Pancreas (tissue), 10 donors: ENCODE results near the gene PEG3. TPM values are rescaled to one million over a fixed set of nuclear protein-coding genes. Genes with fewer than 3 reads are reported as not detected.
A peak's percentile ranks its signal among the peaks of the same experiment; 100 is the strongest.

Experiments
- ATAC-seq, 4 donors: fragments of 200-7000 bp; cut with Tn5 transposase; one replicate each; pipeline versions ENCODE4 v1.8.0 to v1.9.1; 2020; ENCODE audit warnings: mild to moderate bottlenecking in 4 of 4, moderate library complexity in 4 of 4
- DNase-seq, 6 donors: peaks; one replicate each; pipeline ENCODE4 v3.0.0-alpha.2; 2020
- FAIRE-seq: peaks from 2 replicates; lab custom pipeline; 2012; peaks lifted over from hg19 to GRCh38; lab: Jason Lieb, UNC
- H3K27ac ChIP-seq, 4 donors: fragments of 200-600 bp; sonication (generic); 1 replicate in 3 of 4; 2 replicates in 1 of 4; pipeline versions ENCODE4 v1.5.0 to v1.8.0; 2020
- H3K27me3 ChIP-seq, 4 donors: fragments of 200-600 bp; one replicate each; pipeline ENCODE4 v1.8.0; 2021
- H3K36me3 ChIP-seq, 3 donors: fragments of 200-600 bp; sonication (generic) in 1 of 3; one replicate each; pipeline versions ENCODE4 v1.5.0 to v1.8.0; 2020 to 2021
- H3K4me1 ChIP-seq, 3 donors: fragments of 200-600 bp; one replicate each; pipeline ENCODE4 v1.8.0; 2021
- H3K4me3 ChIP-seq, 4 donors: fragments of 200-600 bp; sonication (generic) in 2 of 4; one replicate each; pipeline versions ENCODE4 v1.5.0 to v1.8.0; 2020 to 2021
- H3K9me3 ChIP-seq, 4 donors: fragments of 200-600 bp; one replicate each; pipeline ENCODE4 v1.8.0; 2021
- WGBS, 2 donors: extraction: QIAGEN DNeasy Blood & Tissue Kit; methylation state at CpG; one replicate each; pipeline ENCODE4 v1.1.7; 2013; 5-methylcytosine and 5-hydroxymethylcytosine counted together
- intact Hi-C, 3 donors: fragments of 100-400 bp; cut with DNase I; formaldehyde crosslinking; loops; one replicate each; pipeline versions ENCODE4 v1.11.1 to v1.14.2; 2022
- polyA plus RNA-seq, 2 donors: library from polyadenylated mRNA; stranded (reverse); fragments of 200-250 nt; gene quantifications; one replicate each; pipeline ENCODE4 v1.2.3, GENCODE V29; 2013
- total RNA-seq, 6 donors: library from RNA; stranded (reverse); fragmentation: NEBNext Ultra II Directional in 4 of 6; extraction: Animal tissue kit (Norgen Biotek cat#: 25700) in 4 of 6; gene quantifications; one replicate each; pipeline versions ENCODE4 v1.2.1 to v1.2.4, GENCODE V29; 2021 to 2023
- TF ChIP-seq, protein P1 (sequence below), 4 donors: fragments of 200-600 bp; sonication (generic) in 3 of 4; IDR thresholded peaks; one replicate each; pipeline versions ENCODE4 v1.5.0 to v1.8.0; 2021; ENCODE audit warnings: antibody characterized with exemption in 4 of 4
- donor health status: healthy with polysubstance abuse.
- donor health status: DM: no; HTN: no; CAD: no; lungs with moderate emphysema.
- donor health status: DM: no; HTN: no; CAD: no.
- donor health status: control.
- donor health status: control.
- donor health status: Bipolar disorder and iron deficiency.
- donor health status: DM: yes; HTN: yes; CAD: no.
- donor health status: DM: no; HTN: no; CAD: no.
- donor health status: DM: no; HTN: no; CAD: no.
- donor health status: DM: yes; HTN: yes; CAD: no.

The PEG3 gene
- total and polyA plus RNA-seq, 8 donors = 1.5 to 4.2 (median 2.8) TPM

DNA sequence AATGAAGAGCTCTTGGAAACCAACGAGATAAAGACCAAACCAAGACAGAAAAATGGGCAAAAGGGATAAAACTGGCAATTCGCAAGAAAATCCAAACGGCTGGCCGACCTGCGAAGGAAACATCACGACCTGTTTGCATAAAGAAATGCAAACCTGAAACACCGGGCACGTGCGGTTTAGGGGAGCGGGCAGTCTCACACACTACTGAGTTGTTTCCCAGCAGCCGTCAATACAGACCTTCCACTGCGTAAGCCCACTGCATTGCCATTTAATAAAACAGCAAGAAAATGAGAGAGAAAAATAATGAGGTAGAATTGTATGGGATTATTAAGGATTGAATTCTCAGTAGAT, 642 bp upstream of the PEG3 start:
- H3K36me3 ChIP-seq = no peaks in the 10 kb centered on the region
- H3K4me1 ChIP-seq = no peaks in the 10 kb centered on the region
- 29 to 35% methylated on average over 12 of the region's 12 CpGs for WGBS, 2 donors
- DNase-seq (no peak), FAIRE-seq (no peak), ATAC-seq (no peak)
- TF ChIP-seq, protein P1, sequence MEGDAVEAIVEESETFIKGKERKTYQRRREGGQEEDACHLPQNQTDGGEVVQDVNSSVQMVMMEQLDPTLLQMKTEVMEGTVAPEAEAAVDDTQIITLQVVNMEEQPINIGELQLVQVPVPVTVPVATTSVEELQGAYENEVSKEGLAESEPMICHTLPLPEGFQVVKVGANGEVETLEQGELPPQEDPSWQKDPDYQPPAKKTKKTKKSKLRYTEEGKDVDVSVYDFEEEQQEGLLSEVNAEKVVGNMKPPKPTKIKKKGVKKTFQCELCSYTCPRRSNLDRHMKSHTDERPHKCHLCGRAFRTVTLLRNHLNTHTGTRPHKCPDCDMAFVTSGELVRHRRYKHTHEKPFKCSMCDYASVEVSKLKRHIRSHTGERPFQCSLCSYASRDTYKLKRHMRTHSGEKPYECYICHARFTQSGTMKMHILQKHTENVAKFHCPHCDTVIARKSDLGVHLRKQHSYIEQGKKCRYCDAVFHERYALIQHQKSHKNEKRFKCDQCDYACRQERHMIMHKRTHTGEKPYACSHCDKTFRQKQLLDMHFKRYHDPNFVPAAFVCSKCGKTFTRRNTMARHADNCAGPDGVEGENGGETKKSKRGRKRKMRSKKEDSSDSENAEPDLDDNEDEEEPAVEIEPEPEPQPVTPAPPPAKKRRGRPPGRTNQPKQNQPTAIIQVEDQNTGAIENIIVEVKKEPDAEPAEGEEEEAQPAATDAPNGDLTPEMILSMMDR (IDR thresholded peaks at IDR 0.05) = no peak
- H3K27ac ChIP-seq = no peak overlapping the region
- no peak overlapping the region for H3K4me3 ChIP-seq
- intact Hi-C loops = no loop called here
- H3K27me3 ChIP-seq = no peaks in the 10 kb centered on the region
- H3K9me3 ChIP-seq = no peaks in the 10 kb centered on the region

DNA sequence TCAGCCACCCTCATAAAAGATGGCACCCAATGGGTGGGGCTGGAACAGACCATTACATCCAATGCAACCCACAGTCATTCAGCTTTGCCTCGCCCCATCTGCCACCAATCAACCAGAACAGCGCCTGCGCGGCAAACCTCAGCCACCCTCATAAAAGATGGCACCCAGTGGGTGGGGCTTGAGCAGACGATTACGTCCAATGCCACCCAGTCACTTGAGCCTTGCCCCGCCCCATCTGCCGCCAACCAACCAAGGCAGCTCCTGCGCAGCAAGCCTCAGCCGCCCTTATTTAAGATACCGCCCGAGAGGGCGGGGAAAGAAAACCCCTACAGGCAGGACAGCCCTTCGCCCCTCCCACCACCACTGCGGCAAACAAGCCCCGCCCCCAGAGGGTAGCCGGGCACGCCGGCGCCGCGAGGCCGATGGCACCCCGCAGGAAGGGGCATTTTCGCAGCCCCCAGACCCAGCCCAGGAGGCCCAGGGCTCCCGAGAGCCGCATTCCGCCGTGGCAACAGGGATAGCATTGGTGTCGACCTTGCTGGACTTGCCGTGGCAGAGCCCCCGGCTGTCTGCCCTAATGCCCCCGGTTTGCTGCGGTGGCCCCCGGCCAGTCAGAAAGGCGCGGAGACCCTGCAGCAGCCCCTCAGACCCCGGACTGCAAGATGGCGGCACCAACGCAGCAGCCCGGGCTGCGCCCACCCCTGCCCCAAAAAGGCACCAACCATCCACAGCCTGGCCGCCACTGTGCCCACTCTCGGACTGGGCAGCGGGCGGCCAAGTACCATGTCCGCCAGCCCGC, 675 bp downstream of the PEG3 start:
- TF ChIP-seq, protein P1 (IDR thresholded peaks at IDR 0.05) = no peak
- WGBS, 2 donors = 47 to 49% methylated on average over 47 to 48 of the region's 48 CpGs
- intact Hi-C loops = no loop called here
- Histone ChIP-seq H3K9me3 (no peaks in the 10 kb centered on the region), H3K27ac (peak overlapping the region; percentile 33 to 84 (median 48)), H3K4me3 (peak overlapping the region; percentile 3 to 49 (median 24)), H3K4me1 (no peaks in the 10 kb centered on the region), H3K36me3 (no peaks in the 10 kb centered on the region), H3K27me3 (no peaks in the 10 kb centered on the region)
- peak; percentile 26 for FAIRE-seq
- peak; percentile 77 to 96 (median 95) for DNase-seq
- ATAC-seq = peak in 3 of 4 donors; percentile 55 to 61 (median 61)

DNA sequence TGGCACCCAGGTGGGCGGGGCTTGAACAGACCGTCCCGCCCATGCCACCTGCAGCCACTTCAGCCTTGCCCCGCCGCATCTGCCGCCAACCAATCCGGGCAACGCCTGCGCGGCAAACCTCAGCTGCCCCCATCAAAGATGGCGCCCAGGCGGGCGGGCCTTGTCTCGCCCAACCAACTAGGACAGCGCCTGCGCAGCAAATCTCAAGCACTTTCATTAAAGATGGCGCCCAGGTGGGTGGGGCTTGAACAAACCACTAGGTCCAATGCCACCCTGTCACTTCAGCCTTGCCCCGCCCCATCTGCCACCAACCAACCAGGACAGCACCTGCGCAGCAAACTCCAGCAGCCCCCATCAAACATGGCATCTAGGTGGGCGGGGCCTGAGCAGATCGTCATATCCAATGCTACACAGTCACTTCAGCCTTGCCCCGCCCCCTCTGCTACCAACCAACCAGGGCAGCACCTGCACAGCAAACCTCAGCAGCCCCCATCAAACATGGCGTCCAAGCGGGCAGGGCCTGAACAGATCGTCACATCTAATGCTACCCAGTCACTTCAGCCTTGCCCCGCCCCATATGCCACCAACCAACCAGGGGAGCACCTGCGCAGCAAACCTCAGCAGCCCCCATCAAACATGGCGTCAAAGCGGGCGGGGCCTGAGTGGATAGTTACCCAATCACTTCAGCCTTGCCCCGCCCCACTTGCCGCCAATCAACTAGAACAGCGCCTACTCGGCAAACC, 1.4 kb downstream of the PEG3 start:
- WGBS, 2 donors = 36 to 53% methylated on average over 34 of the region's 34 CpGs
- FAIRE-seq (peak; percentile 59), ATAC-seq (peak; percentile 66 to 79 (median 70)), DNase-seq (peak; percentile 89 to 99 (median 98))
- Histone ChIP-seq H3K9me3 (no peaks in the 10 kb centered on the region), H3K27me3 (no peaks in the 10 kb centered on the region), H3K36me3 (no peaks in the 10 kb centered on the region), H3K27ac (peak overlapping the region; percentile 63 to 84 (median 74)), H3K4me3 (peak overlapping the region in 2 of 4 donors; percentile 39 to 50), H3K4me1 (no peaks in the 10 kb centered on the region)
- TF ChIP-seq, protein P1 (IDR thresholded peaks at IDR 0.05) = no peak
- intact Hi-C loops = no loop called here

DNA sequence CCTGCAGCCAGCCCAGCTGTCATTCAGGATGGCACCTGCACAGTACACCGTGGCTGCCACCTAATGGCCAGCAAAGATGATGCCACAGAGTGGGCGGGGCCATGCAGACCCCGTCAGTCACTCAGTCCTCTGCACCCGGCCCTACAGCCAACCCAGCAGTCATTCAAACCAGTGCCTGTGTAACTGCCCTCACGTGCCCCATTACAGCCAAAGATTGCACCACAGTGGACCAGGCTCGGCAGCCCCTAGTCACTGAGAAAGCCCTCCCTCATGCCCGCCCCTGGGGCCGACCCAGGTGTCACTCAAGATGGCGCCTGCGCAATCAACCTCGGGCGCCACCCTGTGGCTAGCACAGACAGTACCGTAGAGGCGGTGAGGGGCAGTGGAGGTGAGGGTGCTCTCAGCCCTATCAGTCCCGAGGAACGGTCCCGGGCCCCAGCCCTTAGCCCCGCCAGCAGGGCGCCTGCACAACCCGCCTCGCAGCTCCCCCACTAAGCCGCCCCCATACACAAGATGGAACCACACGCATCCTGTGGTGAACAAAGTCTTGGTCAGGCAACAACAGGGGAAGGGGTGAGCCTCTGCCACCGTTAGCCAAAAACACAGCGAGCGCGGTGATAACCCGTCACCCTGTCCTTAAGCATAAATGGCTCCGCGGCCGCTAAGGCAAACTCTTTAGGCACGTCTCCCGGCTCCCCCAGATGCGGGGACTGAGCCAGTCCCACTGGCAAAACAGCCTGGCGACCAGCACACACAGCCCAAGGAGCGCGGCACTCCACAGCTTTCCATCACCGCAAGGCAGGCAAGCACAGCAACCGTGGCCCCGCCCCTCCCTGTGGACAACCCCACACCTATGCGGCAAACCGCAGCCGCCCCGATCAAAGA, 2.3 kb downstream of the PEG3 start:
- WGBS, 2 donors = 36 to 41% methylated on average over 44 of the region's 44 CpGs
- no peaks in the 10 kb centered on the region for H3K4me1 ChIP-seq
- intact Hi-C loops = no loop called here
- no peaks in the 10 kb centered on the region for H3K36me3 ChIP-seq
- DNase-seq (peak; percentile 77 to 89 (median 81)), ATAC-seq (peak; percentile 44 to 62 (median 54)), FAIRE-seq (no peak)
- no peaks in the 10 kb centered on the region for H3K27me3 ChIP-seq
- peak overlapping the region; percentile 63 to 84 (median 74) for H3K27ac ChIP-seq
- TF ChIP-seq, protein P1 (IDR thresholded peaks at IDR 0.05) = peak in 2 of 4 donors; percentile 18 to 44
- H3K9me3 ChIP-seq = no peaks in the 10 kb centered on the region
- peak overlapping the region; percentile 12 to 50 (median 30) for H3K4me3 ChIP-seq
